Liver (tissue), 9 donors: ENCODE measurements around the gene SOST. TPM values are rescaled to one million over a fixed set of nuclear protein-coding genes. Genes with fewer than 3 reads are reported as not detected.
A peak's percentile ranks its signal among the peaks of the same experiment; 100 is the strongest.

Experiments used
- DNase-seq: peaks from one replicate; pipeline ENCODE4 v3.0.0-alpha.2; 2017; ENCODE audit warnings: low spot score
- H3K27ac ChIP-seq, 2 donors: one replicate each; pipeline ENCODE4 v1.7.0; 2013; ENCODE audit warnings: inconsistent platforms in 2 of 2, low read length in 2 of 2, control low read depth in 1 of 2, low read depth in 1 of 2, mild to moderate bottlenecking in 1 of 2
- H3K27me3 ChIP-seq, 4 donors: one replicate each; pipeline versions ENCODE4 v1.6.1 to v1.7.0; 2013; ENCODE audit warnings: low read length in 3 of 4, inconsistent platforms in 1 of 4, mild to moderate bottlenecking in 1 of 4, moderate library complexity in 1 of 4; ENCODE audit not compliant: control insufficient read depth in 4 of 4, insufficient read depth in 4 of 4
- H3K36me3 ChIP-seq, 4 donors: one replicate each; pipeline versions ENCODE4 v1.6.1 to v1.7.0; 2013; ENCODE audit warnings: low read length in 3 of 4, mild to moderate bottlenecking in 3 of 4, low read depth in 1 of 4, moderate library complexity in 1 of 4; ENCODE audit not compliant: control insufficient read depth in 4 of 4, insufficient read depth in 3 of 4
- H3K4me1 ChIP-seq, 4 donors: one replicate each; pipeline versions ENCODE4 v1.6.1 to v1.7.0; 2013; ENCODE audit warnings: low read length in 3 of 4, mild to moderate bottlenecking in 3 of 4, moderate library complexity in 1 of 4; ENCODE audit not compliant: control insufficient read depth in 4 of 4, insufficient read depth in 4 of 4
- H3K4me3 ChIP-seq, 3 donors: one replicate each; pipeline versions ENCODE4 v1.6.1 to v1.7.0; 2013; ENCODE audit warnings: low read length in 3 of 3, control low read depth in 1 of 3, low read depth in 1 of 3, mild to moderate bottlenecking in 1 of 3
- H3K9ac ChIP-seq, 2 donors: one replicate each; pipeline ENCODE4 v1.7.0; 2013; ENCODE audit warnings: low read length in 2 of 2, mild to moderate bottlenecking in 2 of 2, moderate library complexity in 2 of 2, control low read depth in 1 of 2, low read depth in 1 of 2
- H3K9me3 ChIP-seq, 4 donors: one replicate each; pipeline versions ENCODE4 v1.6.1 to v1.7.0; 2013; ENCODE audit warnings: low read length in 3 of 4; ENCODE audit not compliant: control insufficient read depth in 4 of 4
- FOXA2 ChIP-seq: IDR thresholded peaks from 2 replicates; pipeline ENCODE4 v1.6.1; 2016; ENCODE audit warnings: antibody characterized with exemption
- GABPA ChIP-seq, 2 donors: IDR thresholded peaks in 1 of 2; conservative IDR thresholded peaks in 1 of 2; 2 replicates each; pipeline ENCODE4 v1.6.1; 2016; ENCODE audit warnings: antibody characterized with exemption in 2 of 2, mild to moderate bottlenecking in 1 of 2, moderate library complexity in 1 of 2
- HNF4A ChIP-seq, 2 donors: conservative IDR thresholded peaks; 2 replicates each; pipeline ENCODE4 v1.6.1; 2016; ENCODE audit warnings: antibody characterized with exemption in 2 of 2, mild to moderate bottlenecking in 2 of 2
- JUND ChIP-seq, 2 donors: IDR thresholded peaks; 2 replicates each; pipeline ENCODE4 v1.6.1; 2016; ENCODE audit warnings: antibody characterized with exemption in 2 of 2
- MAX ChIP-seq: IDR thresholded peaks from 2 replicates; pipeline ENCODE4 v1.6.1; 2016; ENCODE audit warnings: antibody characterized with exemption
- RAD21 ChIP-seq, 2 donors: IDR thresholded peaks; 2 replicates each; pipeline ENCODE4 v1.6.1; 2016; ENCODE audit warnings: antibody characterized with exemption in 2 of 2, mild to moderate bottlenecking in 2 of 2
- RXRA ChIP-seq, 2 donors: IDR thresholded peaks; 2 replicates each; pipeline ENCODE4 v1.6.1; 2017 to 2018; ENCODE audit warnings: antibody characterized with exemption in 2 of 2, mild to moderate bottlenecking in 1 of 2
- YY1 ChIP-seq: IDR thresholded peaks from 2 replicates; pipeline ENCODE4 v1.6.1; 2016; ENCODE audit warnings: antibody characterized with exemption, mild to moderate bottlenecking
- WGBS: extraction: QIAGEN DNeasy Blood & Tissue Kit; methylation state at CpG from one replicate; pipeline ENCODE4 v1.1.7; 2013; 5-methylcytosine and 5-hydroxymethylcytosine counted together
- polyA plus RNA-seq, 2 donors: library from polyadenylated mRNA; stranded (reverse) in 1 of 2; unstranded in 1 of 2; fragments of 200-250 nt in 1 of 2; fragments of >200 nt in 1 of 2; fragmentation: Nextera tagmentation in 1 of 2; extraction: Ambion mirVana in 1 of 2; gene quantifications; one replicate each; pipeline versions ENCODE4 v1.2.1 to v1.2.3, GENCODE V29; 2013 to 2015
- total RNA-seq, 2 donors: library from RNA; depleted of rRNA; stranded (reverse); fragments of >200 nt; gene quantifications; one replicate each; pipeline ENCODE4 v1.2.3, GENCODE V29; 2014
- TF ChIP-seq, protein P1 (sequence below): IDR thresholded peaks from 2 replicates; pipeline ENCODE4 v1.6.1; 2016; ENCODE audit warnings: antibody characterized with exemption
- TF ChIP-seq, protein P2 (sequence below): IDR thresholded peaks from 2 replicates; pipeline ENCODE4 v1.6.1; 2016; ENCODE audit warnings: antibody characterized with exemption, mild to moderate bottlenecking
- TF ChIP-seq, protein P3 (sequence below): fragments of 150-350 bp; IDR thresholded peaks from 2 replicates; pipeline ENCODE4 v1.5.1; 2017; ENCODE audit warnings: improper control_type of control experiment, low read depth, low read length; ENCODE audit not compliant: missing input control
- donor health status: healthy.
- donor health status: healthy.
- donor health status: healthy.
- donor health status: healthy.
- donor health status: healthy.

Gene SOST
- total and polyA plus RNA-seq, 4 donors = not detected

GRCh38 chr17:43774304-43775250 lies 16.0 kb upstream of the SOST start:
- no peak for TF ChIP-seq GABPA (IDR thresholded peaks at IDR 0.05 in 1 of 2, conservative IDR thresholded peaks at IDR 0.05 in 1 of 2)
- peak; percentile 71 to 87 for TF ChIP-seq RXRA (IDR thresholded peaks at IDR 0.05)
- Histone ChIP-seq H3K9ac (no peak overlapping the region), H3K27ac (peak overlapping the region in 1 of 2 donors; percentile 1), H3K4me3 (no peak overlapping the region), H3K4me1 (peaks cover 21 to 65% (median 60%) of the 10 kb centered on the region in 4 donors), H3K9me3 (no peaks in the 10 kb centered on the region), H3K27me3 (no peaks in the 10 kb centered on the region), H3K36me3 (peaks cover 0 to 18% (median 12%) of the 10 kb centered on the region in 4 donors)
- DNase-seq = no peak
- 68% methylated on average over 16 of the region's 16 CpGs for WGBS

DNA sequence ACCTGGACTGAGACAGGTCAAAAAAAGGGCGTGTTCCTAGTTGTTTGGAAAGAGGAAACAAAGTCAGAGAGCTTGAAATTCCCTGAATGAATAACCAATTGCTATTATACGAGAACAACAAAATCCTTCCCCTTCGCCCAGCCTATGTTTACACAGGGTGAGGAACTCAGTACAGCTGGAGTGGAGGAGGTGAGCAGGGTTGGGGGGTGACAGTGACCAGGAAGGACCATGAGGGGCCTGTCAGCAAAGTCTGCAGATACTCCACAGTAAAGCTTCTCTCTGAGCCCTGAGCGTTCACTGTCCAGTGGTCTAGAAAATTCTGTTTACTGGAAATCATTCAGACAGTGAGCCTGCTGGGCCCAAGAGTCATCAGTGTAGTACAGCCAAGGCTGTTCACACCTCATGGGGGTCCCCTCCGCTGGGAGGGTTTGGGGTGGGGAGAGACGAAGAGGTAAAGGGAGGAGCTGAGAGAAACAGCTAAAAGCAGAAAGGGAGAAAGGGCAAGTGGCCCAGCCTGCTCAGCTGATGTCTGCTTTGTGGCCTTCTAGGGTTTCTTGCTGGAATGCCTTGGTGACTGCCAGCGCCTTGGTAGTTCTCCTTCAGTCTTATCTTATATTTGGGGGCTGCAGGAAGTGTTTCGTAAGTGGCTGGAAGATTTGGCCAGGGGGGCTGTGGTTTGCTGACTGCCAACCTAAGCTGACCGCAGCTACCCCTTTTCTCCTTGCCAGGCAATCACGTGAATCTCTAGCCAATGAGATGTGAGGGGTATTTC lies 14.5 kb upstream of the SOST start:
- TF ChIP-seq FOXA2 (peak; percentile 77), RXRA (IDR thresholded peaks at IDR 0.05) (peak in 1 of 2 donors; percentile 4), MAX (peak; percentile 23), JUND (IDR thresholded peaks at IDR 0.05) (no peak), YY1 (no peak)
- TF ChIP-seq, protein P1, sequence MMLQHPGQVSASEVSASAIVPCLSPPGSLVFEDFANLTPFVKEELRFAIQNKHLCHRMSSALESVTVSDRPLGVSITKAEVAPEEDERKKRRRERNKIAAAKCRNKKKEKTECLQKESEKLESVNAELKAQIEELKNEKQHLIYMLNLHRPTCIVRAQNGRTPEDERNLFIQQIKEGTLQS = no peak
- TF ChIP-seq, protein P2, sequence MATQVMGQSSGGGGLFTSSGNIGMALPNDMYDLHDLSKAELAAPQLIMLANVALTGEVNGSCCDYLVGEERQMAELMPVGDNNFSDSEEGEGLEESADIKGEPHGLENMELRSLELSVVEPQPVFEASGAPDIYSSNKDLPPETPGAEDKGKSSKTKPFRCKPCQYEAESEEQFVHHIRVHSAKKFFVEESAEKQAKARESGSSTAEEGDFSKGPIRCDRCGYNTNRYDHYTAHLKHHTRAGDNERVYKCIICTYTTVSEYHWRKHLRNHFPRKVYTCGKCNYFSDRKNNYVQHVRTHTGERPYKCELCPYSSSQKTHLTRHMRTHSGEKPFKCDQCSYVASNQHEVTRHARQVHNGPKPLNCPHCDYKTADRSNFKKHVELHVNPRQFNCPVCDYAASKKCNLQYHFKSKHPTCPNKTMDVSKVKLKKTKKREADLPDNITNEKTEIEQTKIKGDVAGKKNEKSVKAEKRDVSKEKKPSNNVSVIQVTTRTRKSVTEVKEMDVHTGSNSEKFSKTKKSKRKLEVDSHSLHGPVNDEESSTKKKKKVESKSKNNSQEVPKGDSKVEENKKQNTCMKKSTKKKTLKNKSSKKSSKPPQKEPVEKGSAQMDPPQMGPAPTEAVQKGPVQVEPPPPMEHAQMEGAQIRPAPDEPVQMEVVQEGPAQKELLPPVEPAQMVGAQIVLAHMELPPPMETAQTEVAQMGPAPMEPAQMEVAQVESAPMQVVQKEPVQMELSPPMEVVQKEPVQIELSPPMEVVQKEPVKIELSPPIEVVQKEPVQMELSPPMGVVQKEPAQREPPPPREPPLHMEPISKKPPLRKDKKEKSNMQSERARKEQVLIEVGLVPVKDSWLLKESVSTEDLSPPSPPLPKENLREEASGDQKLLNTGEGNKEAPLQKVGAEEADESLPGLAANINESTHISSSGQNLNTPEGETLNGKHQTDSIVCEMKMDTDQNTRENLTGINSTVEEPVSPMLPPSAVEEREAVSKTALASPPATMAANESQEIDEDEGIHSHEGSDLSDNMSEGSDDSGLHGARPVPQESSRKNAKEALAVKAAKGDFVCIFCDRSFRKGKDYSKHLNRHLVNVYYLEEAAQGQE = peak; percentile 28
- H3K27me3 ChIP-seq = no peaks in the 10 kb centered on the region
- peak overlapping the region; percentile 78 to 83 for H3K27ac ChIP-seq
- H3K36me3 ChIP-seq = peaks cover 0 to 29% (median 21%) of the 10 kb centered on the region in 4 donors
- H3K9ac ChIP-seq = peak overlapping the region in 1 of 2 donors; percentile 17
- no peak overlapping the region for H3K4me3 ChIP-seq
- no peaks in the 10 kb centered on the region for H3K9me3 ChIP-seq
- 42% methylated on average over 10 of the region's 10 CpGs for WGBS
- H3K4me1 ChIP-seq = peaks cover 21 to 68% (median 57%) of the 10 kb centered on the region in 4 donors
- DNase-seq = no peak

- Histone ChIP-seq H3K9me3 (no peaks in the 10 kb centered on the region), H3K4me3 (no peak overlapping the region), H3K4me1 (peaks cover 21 to 69% (median 53%) of the 10 kb centered on the region in 4 donors), H3K27ac (peak overlapping the region; percentile 78 to 83), H3K9ac (no peak overlapping the region), H3K27me3 (no peaks in the 10 kb centered on the region), H3K36me3 (peaks cover 0 to 33% (median 21%) of the 10 kb centered on the region in 4 donors)
- 41% methylated on average over 9 of the region's 9 CpGs for WGBS
- DNase-seq = no peak
- TF ChIP-seq, protein P2 = no peak
- TF ChIP-seq YY1 = peak; percentile 79
- TF ChIP-seq MAX = peak; percentile 94
- TF ChIP-seq, protein P3, sequence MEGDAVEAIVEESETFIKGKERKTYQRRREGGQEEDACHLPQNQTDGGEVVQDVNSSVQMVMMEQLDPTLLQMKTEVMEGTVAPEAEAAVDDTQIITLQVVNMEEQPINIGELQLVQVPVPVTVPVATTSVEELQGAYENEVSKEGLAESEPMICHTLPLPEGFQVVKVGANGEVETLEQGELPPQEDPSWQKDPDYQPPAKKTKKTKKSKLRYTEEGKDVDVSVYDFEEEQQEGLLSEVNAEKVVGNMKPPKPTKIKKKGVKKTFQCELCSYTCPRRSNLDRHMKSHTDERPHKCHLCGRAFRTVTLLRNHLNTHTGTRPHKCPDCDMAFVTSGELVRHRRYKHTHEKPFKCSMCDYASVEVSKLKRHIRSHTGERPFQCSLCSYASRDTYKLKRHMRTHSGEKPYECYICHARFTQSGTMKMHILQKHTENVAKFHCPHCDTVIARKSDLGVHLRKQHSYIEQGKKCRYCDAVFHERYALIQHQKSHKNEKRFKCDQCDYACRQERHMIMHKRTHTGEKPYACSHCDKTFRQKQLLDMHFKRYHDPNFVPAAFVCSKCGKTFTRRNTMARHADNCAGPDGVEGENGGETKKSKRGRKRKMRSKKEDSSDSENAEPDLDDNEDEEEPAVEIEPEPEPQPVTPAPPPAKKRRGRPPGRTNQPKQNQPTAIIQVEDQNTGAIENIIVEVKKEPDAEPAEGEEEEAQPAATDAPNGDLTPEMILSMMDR = no peak
- TF ChIP-seq RAD21 (IDR thresholded peaks at IDR 0.05) = no peak
- peak in 1 of 2 donors; percentile 11 for TF ChIP-seq GABPA (IDR thresholded peaks at IDR 0.05 in 1 of 2, conservative IDR thresholded peaks at IDR 0.05 in 1 of 2)
- peak; percentile 38 to 79 for TF ChIP-seq RXRA (IDR thresholded peaks at IDR 0.05)
- TF ChIP-seq, protein P1 = no peak
- TF ChIP-seq JUND (IDR thresholded peaks at IDR 0.05) = peak in 1 of 2 donors; percentile 17
- peak; percentile 38 for TF ChIP-seq FOXA2
- peak in 1 of 2 donors; percentile 74 for TF ChIP-seq HNF4A (conservative IDR thresholded peaks at IDR 0.05)
Observed at GRCh38 chr17:43771463-43771862, 12.9 kb upstream of the SOST start.
